Effector memory CD4-positive, alpha-beta T cell (primary cell): Measurements from ENCODE around the gene HINT2.
A peak's percentile ranks its signal among the peaks of the same experiment; 100 is the strongest.

Source experiments
- DNase-seq, 3 donors: peaks; one replicate each; pipeline ENCODE4 v3.0.0-alpha.2; 2020
- H3K27ac ChIP-seq: 2 replicates; pipeline ENCODE4 v1.7.0; 2013; ENCODE audit warnings: mild to moderate bottlenecking, low read length, moderate library complexity; ENCODE audit not compliant: insufficient read depth, poor library complexity, severe bottlenecking
- H3K27me3 ChIP-seq: replicated peaks from 2 replicates; pipeline ENCODE4 v1.7.0; 2013; ENCODE audit warnings: mild to moderate bottlenecking, low read length; ENCODE audit not compliant: insufficient read depth, control insufficient read depth, poor library complexity, severe bottlenecking
- H3K36me3 ChIP-seq: 2 replicates; pipeline ENCODE4 v1.7.0; 2013; ENCODE audit warnings: mild to moderate bottlenecking, low read length, moderate library complexity; ENCODE audit not compliant: control insufficient read depth, insufficient read depth
- H3K4me1 ChIP-seq: 2 replicates; pipeline ENCODE4 v1.7.0; 2013; ENCODE audit warnings: low read length, mild to moderate bottlenecking; ENCODE audit not compliant: control insufficient read depth, insufficient read depth, poor library complexity, severe bottlenecking
- H3K4me3 ChIP-seq: 2 replicates; pipeline ENCODE4 v1.7.0; 2013; ENCODE audit warnings: low read length, low read depth, mild to moderate bottlenecking; ENCODE audit not compliant: insufficient read depth, poor library complexity, severe bottlenecking
- H3K9me3 ChIP-seq: 2 replicates; pipeline ENCODE4 v1.7.0; 2013; ENCODE audit warnings: mild to moderate bottlenecking, low read length, moderate library complexity; ENCODE audit not compliant: control insufficient read depth

Gene HINT2

DNA sequence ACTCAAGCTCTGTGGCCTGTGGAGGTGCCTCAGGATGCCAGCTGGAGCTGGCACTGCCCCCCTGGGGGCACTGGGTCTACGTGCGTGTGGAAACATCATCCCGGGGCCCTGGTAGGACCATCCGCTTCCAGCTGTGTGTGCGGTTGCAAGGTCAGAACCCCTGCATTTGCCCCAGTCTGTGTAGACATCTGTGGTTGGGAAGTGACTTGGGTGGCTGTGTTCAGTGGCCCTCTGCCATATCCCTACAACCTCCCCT lies 26.7 kb upstream of the HINT2 start:
- H3K4me1 ChIP-seq = peaks cover 17% of the 10 kb centered on the region
- H3K27me3 ChIP-seq = no peaks in the 10 kb centered on the region

DNA sequence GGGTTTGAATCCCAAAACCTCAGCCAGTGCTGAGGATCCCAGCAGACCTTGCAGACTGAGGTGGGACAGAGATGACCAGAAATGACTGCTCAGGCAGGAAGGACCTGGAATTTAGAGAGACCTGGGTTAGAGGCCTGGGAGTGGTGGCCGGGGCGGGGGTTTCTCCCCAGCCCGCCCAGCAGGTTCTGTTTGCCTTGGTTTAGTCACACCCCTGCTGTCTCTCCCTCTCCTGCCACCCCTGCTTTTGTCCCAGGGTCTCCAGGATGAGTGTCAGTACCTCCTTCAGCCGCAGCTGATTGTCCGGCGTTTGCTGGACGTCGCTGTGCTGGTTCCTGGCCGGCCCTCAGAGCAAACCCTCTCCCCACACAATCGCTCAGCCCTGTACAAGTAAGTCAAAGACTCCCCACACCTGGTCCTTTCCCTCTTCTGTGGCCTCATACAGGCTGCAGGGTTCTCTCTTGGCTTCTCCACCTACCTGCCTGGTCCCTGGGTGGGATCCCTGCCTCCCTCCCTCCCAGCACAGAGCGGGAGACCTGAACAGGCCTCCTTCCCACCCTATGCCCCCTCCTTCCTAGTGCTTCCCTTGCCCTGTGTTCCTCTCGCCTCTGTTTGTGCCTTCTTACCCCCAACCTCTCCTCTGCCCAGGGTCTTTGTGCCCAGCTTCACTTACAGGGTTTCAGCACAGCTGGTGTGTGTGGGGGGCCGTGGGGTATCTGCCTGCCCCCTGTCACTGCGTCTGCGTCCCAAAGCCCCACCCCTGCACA lies 26.2 kb upstream of the HINT2 start:
- H3K27me3 ChIP-seq = no peaks in the 10 kb centered on the region
- H3K4me1 ChIP-seq = peaks cover 15% of the 10 kb centered on the region
- H3K9me3 ChIP-seq = no peaks in the 10 kb centered on the region
- no peak for DNase-seq
- no peak overlapping the region for H3K4me3 ChIP-seq
- H3K27ac ChIP-seq = no peak overlapping the region
- no peaks in the 10 kb centered on the region for H3K36me3 ChIP-seq

More for the DNA sequence above, 26.7 kb upstream of the HINT2 start:
- no peak for DNase-seq
- no peaks in the 10 kb centered on the region for H3K36me3 ChIP-seq
- no peak overlapping the region for H3K4me3 ChIP-seq
- H3K9me3 ChIP-seq = no peaks in the 10 kb centered on the region
- H3K27ac ChIP-seq = no peak overlapping the region

DNA sequence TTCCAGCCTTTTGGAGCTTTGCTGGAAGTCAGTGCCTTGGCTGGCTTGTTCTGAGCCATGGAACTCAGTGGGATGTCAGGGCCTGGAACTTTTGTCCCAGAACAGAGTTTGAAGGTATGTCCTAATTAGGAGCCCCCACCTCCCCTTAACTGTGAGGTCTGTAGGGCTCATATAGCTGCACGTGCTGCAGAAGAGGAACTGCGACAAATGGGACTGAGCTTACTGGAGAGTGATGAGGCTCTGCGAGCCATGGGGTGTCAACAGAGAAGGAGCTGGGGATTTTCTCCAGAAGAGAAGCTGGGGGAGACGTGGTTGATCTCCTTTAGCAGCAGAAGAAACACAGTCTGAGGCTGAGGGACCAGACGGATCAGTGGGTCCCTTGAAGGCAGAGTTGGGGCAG lies 25.1 kb upstream of the HINT2 start:
- no peaks in the 10 kb centered on the region for H3K27me3 ChIP-seq
- H3K27ac ChIP-seq = no peak overlapping the region
- no peak overlapping the region for H3K4me3 ChIP-seq
- H3K36me3 ChIP-seq = no peaks in the 10 kb centered on the region
- H3K9me3 ChIP-seq = no peaks in the 10 kb centered on the region
- peaks cover 4% of the 10 kb centered on the region for H3K4me1 ChIP-seq
- no peak for DNase-seq

DNA sequence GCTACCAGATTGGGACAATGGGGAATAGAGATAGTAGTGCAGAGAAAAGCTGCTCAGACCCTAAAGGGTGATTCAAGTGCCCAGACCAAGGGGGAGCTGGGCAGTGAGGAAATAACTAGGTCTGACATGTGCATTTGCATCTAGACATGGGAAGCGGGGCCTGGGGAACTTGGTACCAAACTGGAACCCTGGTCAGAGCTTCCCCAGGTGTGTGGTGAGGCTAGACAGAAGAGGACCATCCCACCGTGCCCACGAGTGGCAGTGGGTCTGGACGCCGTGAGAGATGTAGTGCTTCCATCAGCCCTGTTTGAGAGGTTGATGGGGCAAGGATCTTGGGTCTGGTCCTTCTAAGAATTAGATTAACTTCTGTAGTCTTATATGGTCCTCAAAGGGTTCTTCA lies 21.8 kb upstream of the HINT2 start:
- H3K27ac ChIP-seq = no peak overlapping the region

DNA sequence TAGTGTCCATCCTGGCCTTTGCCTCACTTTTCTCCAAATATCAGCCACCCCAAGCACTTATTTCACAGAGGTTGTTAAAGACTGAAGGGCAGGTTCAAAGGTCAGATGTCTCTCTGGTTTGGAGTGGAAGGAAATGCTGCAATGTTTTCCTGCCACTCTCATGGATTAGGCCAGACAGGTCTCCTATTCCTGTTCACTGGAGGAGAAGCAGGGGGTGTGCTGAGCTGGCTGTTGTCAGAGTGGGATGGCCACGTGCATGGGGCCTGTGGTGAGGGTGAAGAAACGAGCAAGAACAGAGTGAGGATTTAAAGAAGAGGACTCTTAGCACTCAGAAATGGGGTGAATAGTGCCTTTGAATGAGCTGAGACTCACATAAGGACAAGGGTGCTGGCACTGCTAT lies 20.9 kb upstream of the HINT2 start:
- DNase-seq = no peak
- Histone ChIP-seq H3K9me3 (no peaks in the 10 kb centered on the region), H3K27me3 (no peaks in the 10 kb centered on the region), H3K4me3 (no peak overlapping the region), H3K27ac (no peak overlapping the region), H3K4me1 (no peaks in the 10 kb centered on the region), H3K36me3 (no peaks in the 10 kb centered on the region)

More for the DNA sequence above, 21.8 kb upstream of the HINT2 start:
- Histone ChIP-seq H3K4me1 (no peaks in the 10 kb centered on the region), H3K27me3 (no peaks in the 10 kb centered on the region), H3K9me3 (no peaks in the 10 kb centered on the region), H3K36me3 (no peaks in the 10 kb centered on the region), H3K4me3 (no peak overlapping the region)
- no peak for DNase-seq

DNA sequence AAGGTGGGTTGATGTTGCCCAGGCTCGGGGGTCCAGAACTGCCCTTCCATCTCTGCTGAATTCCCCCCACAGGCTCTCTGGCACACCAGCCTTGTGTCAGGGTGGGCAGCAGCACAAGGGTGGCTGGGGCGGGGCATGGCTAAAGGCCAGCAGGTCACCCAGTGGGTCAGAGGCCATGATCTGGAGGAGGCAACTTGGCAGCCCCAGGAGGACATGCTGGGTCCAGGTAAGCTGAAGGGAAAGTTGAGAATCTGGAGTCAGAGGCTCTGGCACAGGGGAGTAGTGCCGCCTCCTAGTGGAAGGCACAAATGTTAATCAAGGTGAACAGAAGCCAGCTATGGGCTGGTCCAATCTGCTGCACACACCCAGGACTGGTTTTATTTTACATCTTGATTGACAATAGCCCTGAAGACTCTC lies 20.4 kb upstream of the HINT2 start:
- Histone ChIP-seq H3K27me3 (no peaks in the 10 kb centered on the region), H3K4me3 (no peak overlapping the region), H3K27ac (no peak overlapping the region), H3K36me3 (no peaks in the 10 kb centered on the region), H3K4me1 (no peaks in the 10 kb centered on the region), H3K9me3 (no peaks in the 10 kb centered on the region)
- DNase-seq = no peak

DNA sequence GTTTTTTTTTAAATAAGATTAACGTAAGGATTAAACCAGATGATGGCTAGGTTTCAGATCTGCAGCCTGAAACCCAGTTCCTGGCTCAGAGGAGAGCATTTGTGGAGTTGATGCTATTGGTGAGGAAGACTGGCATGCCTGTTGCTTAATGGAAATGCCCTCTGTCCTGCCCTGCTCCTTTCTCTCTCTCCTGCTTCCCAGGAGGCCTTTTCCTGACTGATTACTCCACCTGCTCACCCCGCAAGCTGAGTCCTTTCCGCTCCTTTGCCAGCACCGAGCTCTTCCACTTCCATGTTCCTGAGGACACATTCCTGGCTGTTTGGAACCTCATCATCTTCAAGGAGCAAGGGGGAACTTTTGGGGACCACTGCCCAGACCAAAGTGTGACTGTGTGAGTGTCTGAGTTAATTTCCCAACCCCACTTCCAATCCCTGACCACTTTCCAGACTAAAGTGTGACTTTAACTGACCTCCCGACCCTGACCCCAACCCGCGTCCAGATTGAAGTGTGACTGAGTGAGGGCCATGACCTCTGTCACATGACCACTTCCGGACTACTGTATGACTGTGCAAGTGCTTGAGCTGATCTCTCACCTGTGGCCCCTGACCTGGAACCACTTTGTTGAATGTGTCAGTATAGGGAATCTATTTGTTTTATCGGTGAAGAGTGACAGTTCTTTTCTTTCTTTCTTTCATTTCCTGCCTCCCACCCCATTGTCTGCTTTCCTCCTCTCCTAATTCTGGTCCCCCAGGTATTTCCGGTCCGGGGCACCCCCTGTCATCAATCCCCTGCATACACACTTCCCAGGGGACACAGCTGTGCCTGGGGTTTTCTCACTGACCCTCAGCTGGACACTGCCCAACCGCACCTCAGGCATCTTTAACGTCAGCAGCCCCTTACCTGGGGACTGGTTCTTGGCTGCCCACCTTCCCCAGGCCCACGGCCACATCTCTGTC lies 19.7 kb upstream of the HINT2 start:
- Histone ChIP-seq H3K9me3 (no peaks in the 10 kb centered on the region), H3K36me3 (no peaks in the 10 kb centered on the region), H3K27me3 (no peaks in the 10 kb centered on the region), H3K27ac (no peak overlapping the region), H3K4me1 (peaks cover 4% of the 10 kb centered on the region), H3K4me3 (no peak overlapping the region)
- no peak for DNase-seq

DNA sequence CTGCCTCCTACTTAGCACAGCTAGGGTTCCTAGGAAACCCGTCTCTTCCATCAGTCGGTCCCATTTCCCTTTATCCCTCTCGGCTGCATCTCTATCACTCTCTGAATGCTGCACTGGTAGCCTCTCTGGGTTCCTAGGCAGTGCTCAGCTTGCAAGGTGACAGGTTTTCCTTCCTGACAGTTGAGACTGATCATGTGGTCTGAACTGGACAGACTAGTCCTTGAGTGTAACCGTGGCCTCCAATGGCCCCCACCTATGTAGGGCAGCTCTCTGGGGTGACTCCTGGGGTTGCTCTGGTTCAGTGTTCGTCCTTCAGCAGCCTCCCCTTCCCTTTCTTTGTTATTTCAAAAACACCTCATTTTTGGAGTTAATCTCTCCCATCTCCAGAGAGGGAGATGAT lies 18.0 kb upstream of the HINT2 start:
- Histone ChIP-seq H3K27me3 (no peaks in the 10 kb centered on the region), H3K36me3 (no peaks in the 10 kb centered on the region), H3K4me3 (no peak overlapping the region), H3K9me3 (no peaks in the 10 kb centered on the region), H3K27ac (no peak overlapping the region), H3K4me1 (peaks cover 11% of the 10 kb centered on the region)
- DNase-seq = no peak

DNA sequence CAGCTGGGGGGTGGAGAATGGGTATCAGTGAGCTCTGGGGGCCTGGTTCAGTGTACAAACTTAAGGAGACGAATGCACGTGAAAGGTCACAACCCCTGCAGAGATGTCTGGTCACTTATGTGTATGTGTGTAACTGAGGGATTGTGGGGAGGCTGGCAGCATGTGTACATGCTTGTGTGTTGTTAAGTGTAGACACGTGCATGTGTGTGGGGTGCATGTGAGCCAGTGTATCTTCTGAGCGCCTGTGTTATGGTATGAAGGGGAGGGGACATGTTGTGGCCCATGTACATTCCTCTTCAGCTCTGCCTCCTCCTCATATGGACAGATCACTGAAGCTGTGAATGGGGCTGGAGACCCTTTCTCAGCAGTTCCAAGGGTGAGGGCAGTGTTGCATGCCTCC lies 16.2 kb upstream of the HINT2 start:
- H3K9me3 ChIP-seq = no peaks in the 10 kb centered on the region
- no peak for DNase-seq

DNA sequence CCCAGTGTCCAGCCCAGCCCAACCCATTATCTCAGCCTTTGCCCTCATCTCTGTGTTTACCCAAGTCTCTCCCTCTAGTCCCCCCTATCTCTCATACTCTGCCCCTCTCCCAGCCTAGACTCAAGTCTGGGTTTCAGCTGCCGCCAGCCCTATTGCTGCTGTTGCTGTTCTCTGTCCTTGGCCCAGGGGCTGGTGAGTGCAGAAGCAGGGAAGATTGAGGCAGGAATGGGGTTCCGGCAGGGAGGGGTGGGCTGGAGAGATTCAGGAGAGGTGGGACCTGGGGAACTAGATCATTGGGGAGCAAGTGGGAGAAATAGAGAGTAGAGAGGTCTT lies 14.9 kb upstream of the HINT2 start:
- Histone ChIP-seq H3K4me1 (peaks cover 11% of the 10 kb centered on the region), H3K9me3 (no peaks in the 10 kb centered on the region), H3K4me3 (peak overlapping the region; percentile 79), H3K36me3 (no peaks in the 10 kb centered on the region), H3K27ac (peak overlapping the region; percentile 74), H3K27me3 (no peaks in the 10 kb centered on the region)
- DNase-seq = no peak

More for the DNA sequence above, 16.2 kb upstream of the HINT2 start:
- Histone ChIP-seq H3K27ac (no peak overlapping the region), H3K4me3 (no peak overlapping the region), H3K36me3 (no peaks in the 10 kb centered on the region), H3K27me3 (no peaks in the 10 kb centered on the region), H3K4me1 (peaks cover 11% of the 10 kb centered on the region)
